C4-2B (cell line): ENCODE results near the gene ENAH.
"Not testable (repeated sequence)": the region's sequence is repeated elsewhere in the genome, so short reads cannot be mapped to it uniquely, and the experiment has no call there.

Experiments
- H3K27ac ChIP-seq: fragments of 450-650 bp; 2 replicates; pipeline ENCODE4 v1.5.1; 2017
- CTCF ChIP-seq: fragments of 450-650 bp; conservative IDR thresholded peaks from 2 replicates; pipeline ENCODE4 v1.5.1; 2017; ENCODE audit warnings: mild to moderate bottlenecking
- ZFX ChIP-seq: fragments of 450-650 bp; IDR thresholded peaks from 2 replicates; pipeline ENCODE4 v1.6.1; 2017

The ENAH gene

DNA sequence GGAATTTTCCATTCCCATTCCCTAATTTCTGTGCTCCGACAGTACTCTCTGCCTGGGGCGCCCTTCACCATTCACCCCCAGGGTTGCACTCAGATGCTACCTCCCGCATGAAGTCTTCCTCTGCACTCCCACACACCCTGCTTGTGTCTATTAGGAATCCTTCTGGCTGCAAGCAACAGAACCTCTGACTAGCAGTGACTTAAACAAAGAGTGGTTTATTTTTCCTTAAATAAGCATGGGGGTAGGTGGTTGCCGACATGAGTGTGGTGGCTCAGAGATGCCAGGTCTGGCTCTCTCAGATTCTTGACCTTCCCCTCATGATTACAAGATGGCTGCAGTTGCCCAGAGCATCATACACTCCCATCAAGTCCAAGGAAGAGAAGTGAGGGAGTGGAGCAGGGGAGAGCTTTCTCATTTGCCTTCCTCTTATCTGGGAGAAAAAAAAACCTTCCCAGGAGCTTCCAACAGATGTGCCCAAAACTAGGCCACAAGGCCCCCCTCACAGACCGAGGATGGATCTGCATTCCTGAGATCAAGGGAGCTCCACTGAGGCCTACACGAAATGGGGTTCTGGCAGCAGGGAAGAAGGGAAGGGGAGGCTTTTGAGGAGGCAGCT is 175.5 kb downstream of the ENAH start:
- TF ChIP-seq CTCF (no peak), ZFX (no peak)
- no peak overlapping the region; the same call in 1 of the 2 replicates for H3K27ac ChIP-seq

GRCh38 chr1:225476538-225476988 is 176.4 kb downstream of the ENAH start:
- no peak for TF ChIP-seq CTCF
- TF ChIP-seq ZFX: no peak
- H3K27ac ChIP-seq: no peak overlapping the region

DNA sequence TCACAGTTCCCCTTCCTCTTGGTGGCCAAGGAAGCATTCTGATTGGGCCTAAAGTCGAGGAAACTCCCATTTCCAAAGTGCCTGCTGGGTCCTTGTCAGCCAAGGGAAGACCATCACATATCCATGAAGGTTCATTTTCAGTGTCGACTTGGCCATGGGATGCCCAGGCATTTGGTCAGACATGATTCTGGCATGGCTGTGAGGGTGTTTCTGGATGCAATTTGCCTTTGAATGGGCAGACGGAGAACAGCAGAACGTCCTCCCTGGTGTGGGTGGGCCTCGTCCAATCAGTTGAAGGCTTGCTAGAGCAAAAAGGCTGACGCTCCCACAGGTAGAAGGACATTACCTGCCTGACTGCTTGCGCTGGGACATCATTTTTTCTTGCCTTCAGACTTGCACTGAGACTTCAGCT is 176.8 kb downstream of the ENAH start:
- TF ChIP-seq ZFX (no peak), CTCF (no peak)
- no peak overlapping the region for H3K27ac ChIP-seq

DNA sequence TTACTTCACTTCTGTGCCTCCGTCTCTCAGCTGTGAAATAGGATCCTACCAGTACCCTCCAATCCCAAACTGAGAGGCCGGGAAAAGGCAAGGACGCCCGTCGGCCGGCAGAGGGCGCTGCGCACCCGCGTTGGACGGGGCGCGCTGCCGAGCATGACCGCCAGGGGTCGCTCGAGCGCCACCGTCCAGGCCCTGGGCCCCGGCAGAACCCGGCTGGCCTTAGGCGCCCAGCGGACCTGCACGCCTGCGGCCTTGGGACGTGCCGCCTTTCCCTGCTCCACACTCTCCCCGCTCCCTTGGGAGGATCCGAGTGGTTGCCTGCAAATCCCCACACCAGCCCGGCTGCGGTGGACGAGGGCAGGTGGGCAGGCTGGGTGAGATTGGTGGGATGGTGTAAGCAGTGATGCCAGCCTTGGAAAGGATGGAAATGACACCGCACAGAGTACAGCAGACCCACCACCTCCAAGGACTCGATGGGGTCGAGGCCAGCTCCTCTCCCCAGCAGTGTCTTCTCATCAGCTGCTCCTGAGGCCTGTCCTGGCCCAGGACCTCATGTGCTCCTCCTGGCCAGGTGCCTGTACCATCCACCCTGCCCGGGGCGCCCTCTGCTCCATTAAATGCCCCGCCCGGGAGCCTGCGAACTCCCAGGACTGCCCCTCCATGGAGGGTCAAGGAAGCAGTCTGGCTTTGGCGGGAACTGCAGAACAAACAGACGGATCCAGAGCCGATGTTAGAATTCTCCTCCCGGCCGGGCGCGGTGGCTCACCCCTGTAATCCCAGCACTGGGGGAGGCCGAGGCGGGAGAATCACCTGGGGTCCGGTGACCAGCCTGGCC is 177.7 kb downstream of the ENAH start:
- TF ChIP-seq ZFX (no peak), CTCF (peak; percentile 100)
- H3K27ac ChIP-seq: peak overlapping the region; percentile 35

DNA sequence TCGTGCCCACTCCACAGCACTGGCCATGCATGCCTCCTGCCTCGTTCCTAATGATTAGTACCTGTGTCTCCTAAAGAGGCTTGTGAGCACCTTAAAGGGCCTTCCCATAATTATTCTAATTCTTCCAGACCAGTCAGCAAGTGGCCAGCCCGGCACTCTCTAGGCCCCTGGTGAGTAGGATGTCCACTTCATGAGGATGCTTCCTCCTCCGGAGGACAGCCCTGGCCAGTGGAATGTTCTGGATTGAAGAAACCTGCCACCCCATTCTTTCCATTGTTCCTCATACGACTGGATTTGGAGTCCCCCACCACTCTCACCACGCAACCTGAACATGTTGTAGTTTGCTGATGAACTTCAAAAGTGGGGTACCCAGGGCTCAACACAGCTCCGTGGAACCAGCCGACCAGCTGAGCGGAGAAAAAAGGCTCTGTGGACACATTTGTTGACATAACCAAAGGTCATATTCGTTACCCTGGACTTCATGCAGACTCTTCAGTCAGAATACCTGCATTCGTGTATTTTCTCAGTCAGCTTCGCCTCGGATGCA is 178.4 kb downstream of the ENAH start:
- no peak; the same call in 1 of the 2 replicates for TF ChIP-seq CTCF
- TF ChIP-seq ZFX: no peak
- H3K27ac ChIP-seq: peak overlapping the region; percentile 35

- peak overlapping the region; percentile 35 for H3K27ac ChIP-seq
Observed at GRCh38 chr1:225473676-225474438, 179.1 kb downstream of the ENAH start.

GRCh38 chr1:225473266-225473665 is 179.7 kb downstream of the ENAH start:
- not testable (repeated sequence) for H3K27ac ChIP-seq
